Cerebellar cortex (tissue), 1 donor: ENCODE results near the gene WDTC1.
"Not testable (repeated sequence)": the region's sequence is repeated elsewhere in the genome, so short reads cannot be mapped to it uniquely, and the experiment has no call there.

Experiments used
- DNase-seq: peaks from one replicate; pipeline ENCODE4 v3.0.0-alpha.2; 2015; ENCODE audit warnings: low spot score

The WDTC1 gene, protein sequence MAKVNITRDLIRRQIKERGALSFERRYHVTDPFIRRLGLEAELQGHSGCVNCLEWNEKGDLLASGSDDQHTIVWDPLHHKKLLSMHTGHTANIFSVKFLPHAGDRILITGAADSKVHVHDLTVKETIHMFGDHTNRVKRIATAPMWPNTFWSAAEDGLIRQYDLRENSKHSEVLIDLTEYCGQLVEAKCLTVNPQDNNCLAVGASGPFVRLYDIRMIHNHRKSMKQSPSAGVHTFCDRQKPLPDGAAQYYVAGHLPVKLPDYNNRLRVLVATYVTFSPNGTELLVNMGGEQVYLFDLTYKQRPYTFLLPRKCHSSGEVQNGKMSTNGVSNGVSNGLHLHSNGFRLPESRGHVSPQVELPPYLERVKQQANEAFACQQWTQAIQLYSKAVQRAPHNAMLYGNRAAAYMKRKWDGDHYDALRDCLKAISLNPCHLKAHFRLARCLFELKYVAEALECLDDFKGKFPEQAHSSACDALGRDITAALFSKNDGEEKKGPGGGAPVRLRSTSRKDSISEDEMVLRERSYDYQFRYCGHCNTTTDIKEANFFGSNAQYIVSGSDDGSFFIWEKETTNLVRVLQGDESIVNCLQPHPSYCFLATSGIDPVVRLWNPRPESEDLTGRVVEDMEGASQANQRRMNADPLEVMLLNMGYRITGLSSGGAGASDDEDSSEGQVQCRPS

DNA sequence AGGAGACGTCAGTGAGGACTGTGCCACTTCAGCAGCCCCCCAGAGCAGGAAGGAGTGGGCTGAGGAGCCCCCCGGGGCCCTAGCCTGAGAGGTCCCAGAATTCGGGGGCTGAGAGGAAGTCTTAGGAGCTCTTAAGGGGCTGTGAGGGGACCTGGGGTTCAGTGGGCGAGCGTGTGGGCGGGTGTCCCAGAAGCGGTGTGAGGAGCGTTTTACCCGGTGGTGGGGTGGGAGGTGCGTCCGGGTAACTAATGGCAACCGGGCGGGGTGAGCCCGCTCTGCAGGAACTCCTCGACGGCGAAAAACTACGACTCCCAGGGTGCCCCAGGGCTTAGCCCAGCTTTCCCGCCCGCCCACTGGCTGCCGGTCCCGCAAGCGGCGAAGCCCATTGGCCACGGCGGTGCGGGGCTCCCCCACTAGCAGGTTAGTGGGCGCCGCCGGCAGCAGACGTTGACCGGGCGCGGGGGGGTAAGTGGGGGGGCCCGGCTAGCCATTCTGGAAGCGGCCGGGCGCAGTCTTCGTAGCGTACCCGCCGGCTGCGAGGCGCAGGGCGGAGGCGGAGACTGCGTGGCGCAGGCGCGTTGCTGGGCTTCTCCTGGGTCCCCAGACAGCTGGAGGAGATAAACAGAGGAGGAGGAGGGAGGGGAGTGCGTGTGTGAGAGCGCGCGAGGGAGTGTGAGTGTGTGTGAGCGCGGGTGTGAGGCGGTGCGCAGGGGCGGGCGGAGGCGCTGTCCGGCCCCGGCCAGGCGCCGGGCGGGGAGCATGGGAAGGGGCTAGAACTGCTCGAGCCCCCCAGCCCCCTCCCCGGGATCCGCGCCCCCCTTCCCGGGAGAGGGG is at the start of gene WDTC1:
WDTC1 (plus strand) TSS at position 584 of the 834 bp plus-strand sequence. CDS start 26,423 bp downstream, outside the sequence.
- DNase-seq = peak; percentile 97

GRCh38 chr1:27184665-27185064 is 49.8 kb upstream of the WDTC1 start:
- DNase-seq = not testable (repeated sequence)

GRCh38 chr1:27192039-27192529 is 42.3 kb upstream of the WDTC1 start:
- no peak for DNase-seq

GRCh38 chr1:27193194-27193593 is 41.2 kb upstream of the WDTC1 start:
- no peak for DNase-seq

- no peak for DNase-seq
Measured at GRCh38 chr1:27201295-27201694, 33.1 kb upstream of the WDTC1 start.

DNA sequence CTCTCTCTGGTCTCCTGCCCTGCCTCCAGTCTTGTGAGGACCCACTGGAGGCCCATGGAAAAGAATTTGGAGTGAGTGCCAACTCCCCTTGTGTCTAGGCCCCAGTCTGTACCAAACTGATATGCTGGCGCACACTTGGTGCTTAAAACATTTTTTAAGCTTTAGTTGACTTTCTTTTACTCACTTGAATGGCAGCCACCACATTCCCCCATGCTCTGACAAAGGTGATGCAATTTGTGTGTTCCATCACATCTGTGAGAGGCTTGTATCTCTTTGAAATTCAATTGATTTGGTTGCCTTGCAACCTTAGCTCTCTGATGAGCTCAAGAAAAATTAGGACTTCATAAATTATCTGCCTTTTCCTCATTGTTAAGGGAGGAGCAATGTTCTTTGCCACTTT is 30.5 kb upstream of the WDTC1 start:
- no peak for DNase-seq

DNA sequence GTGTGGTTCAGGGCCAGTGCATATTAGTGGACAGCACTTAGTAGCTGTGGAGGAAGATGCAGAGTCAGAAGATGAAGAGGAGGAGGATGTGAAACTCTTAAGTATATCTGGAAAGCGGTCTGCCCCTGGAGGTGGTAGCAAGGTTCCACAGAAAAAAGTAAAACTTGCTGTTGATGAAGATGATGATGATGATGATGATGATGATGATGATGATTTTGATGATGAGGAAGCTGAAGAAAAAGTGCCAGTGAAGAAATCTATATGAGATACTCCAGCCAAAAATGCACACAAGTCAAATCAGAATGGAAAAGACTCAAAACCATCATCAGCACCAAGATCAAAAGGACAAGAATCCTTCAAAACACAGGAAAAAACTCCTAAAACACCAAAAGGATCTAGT is 27.2 kb upstream of the WDTC1 start:
- not testable (repeated sequence) for DNase-seq

- not testable (repeated sequence) for DNase-seq
Measured at GRCh38 chr1:27208143-27208850, 26.1 kb upstream of the WDTC1 start.

GRCh38 chr1:27216466-27216865 is 18.0 kb upstream of the WDTC1 start:
- no peak for DNase-seq

DNA sequence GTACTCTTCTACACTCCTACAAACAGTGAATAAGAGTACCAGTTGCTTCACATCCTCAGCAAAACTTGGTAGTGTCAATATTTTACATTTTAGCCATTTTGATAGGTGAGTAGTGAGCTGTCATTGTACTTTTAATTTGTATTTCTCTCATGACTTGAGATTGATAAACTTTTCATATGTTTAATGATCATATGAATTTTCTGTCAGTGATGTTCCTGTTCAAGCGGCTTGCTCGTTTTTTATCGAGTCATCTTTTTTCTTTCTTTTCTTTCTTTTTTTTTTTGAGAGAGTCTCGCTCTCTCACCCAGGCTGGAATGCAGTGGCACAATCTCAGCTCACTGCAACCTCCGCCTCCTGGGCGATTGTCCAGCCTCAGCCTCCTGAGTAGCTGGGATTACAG is 17.0 kb upstream of the WDTC1 start:
- DNase-seq = no peak

DNA sequence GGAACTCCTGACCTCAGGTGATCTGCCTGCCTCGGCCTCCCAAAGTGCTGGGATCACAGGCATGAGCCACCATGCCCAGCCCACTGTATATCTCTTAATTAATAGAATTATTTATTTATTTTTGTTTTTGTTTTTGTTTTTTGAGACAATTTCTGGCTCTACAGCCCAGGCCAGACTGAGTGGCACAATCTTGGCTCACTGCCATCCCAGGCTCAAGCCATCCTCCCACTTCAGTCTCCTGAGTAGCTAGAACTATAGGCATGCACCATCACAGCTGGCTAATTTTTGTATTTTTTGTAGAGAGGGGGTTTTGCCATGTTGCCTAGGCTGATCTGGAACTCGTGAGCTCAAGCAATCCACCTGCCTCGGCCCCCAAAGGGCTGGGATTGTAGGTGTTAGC is 15.7 kb upstream of the WDTC1 start:
- DNase-seq = no peak

DNA sequence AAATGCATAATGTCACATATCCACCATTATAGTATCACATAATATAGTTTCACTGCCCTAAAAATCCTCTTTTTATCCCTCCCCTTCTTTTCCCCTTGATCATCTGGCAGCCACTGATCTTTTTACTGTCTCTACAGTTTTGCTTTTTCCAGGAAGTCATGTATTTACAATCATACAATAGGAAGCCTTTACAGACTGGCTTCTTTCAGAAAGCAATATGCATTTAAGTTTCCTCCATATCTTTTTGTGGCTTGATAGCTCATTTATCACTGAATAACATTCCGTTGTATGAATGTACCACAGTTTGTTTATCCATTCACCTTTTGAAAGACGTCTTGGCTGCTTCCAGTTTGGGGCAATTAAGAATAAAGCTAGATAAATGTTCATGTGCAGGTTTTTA is 14.3 kb upstream of the WDTC1 start:
- DNase-seq = no peak

GRCh38 chr1:27220702-27221497 is 13.5 kb upstream of the WDTC1 start:
- DNase-seq = not testable (repeated sequence)

GRCh38 chr1:27225621-27226020 is 8.8 kb upstream of the WDTC1 start:
- DNase-seq = no peak

- DNase-seq = no peak
Measured at GRCh38 chr1:27227765-27228164, 6.7 kb upstream of the WDTC1 start.

DNA sequence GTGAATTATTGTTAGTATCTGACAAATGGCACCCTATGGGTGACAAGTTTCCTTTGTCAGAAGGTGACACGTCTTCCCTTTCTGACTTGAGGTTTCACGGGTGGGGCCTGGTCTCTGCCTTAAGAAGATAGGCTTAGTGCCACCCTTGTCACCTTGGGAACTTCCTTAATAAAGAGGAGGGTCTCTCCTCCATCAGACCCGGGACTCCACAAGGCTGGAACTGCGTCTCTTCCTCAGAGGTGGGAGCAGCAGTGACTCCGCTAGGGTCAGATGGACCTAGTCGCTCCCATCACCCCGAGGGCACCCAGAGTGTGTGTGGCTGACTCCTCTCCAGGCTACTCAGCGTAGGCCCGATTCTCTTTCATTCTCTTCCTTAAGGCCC is 774 bp upstream of the WDTC1 start:
- DNase-seq = no peak

GRCh38 chr1:27235827-27236226 is 1.4 kb downstream of the WDTC1 start:
- no peak for DNase-seq

DNA sequence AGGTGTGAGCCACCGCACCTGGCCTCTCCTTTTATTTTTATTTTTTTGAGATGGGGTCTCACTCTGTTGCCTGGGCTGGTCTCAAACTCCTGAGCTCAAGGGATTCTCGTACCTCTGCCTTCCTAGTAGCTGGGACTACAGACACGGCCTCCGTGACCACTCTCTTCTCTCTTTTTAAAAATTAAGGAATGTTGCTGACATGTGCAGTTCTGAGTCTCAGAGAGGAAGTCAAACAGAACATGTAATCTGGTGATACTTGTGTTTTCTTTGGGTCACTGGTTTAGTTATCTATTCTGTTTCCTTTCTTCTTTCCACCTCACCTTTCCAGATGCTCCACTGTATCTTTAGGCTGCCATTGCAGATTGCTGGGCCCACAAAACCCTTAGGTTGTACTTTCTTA is 2.7 kb downstream of the WDTC1 start:
- no peak for DNase-seq

DNA sequence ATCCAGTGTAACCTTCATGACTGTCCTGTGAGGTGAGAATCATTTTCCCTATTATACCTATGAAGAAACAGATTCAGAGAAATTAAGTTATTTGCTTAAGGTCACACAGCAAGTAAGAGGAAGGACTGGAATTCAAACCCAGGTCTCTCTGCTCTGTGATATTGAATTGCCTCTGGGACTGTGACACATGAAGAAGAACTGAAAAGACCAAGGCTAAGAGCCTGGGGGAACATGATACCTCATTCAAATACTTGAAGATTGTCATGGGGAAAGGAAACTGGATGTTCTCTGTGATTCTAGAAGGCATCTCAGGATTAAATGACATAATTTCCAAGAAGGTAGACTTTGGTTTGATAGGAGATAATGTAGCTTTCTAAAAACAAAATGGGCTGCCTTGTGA is 3.6 kb downstream of the WDTC1 start:
- DNase-seq = no peak

DNA sequence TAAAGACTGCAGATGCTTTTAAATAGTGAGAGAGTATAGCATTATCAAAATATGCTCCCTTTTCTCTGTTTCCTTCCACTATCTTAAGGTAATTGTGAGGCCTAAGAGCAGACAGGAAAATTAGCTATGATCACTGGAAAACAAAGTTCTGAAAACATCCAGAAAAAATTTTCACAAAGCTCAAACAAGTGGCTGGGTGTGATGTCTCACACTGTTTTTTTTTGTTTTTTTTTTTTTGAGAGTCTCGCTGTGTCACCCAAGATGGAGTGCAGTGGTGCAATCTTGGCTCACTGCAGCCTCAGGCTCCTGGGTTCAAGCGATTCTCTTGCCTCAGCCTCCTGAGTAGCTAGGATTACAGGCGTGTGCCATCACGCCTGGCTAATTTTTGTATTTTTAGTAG is 7.2 kb downstream of the WDTC1 start:
- no peak for DNase-seq

GRCh38 chr1:27243665-27244064 is 9.2 kb downstream of the WDTC1 start:
- not testable (repeated sequence) for DNase-seq
